Measurements from ENCODE around the gene ADCY5.

ADCY5 gene

DNA sequence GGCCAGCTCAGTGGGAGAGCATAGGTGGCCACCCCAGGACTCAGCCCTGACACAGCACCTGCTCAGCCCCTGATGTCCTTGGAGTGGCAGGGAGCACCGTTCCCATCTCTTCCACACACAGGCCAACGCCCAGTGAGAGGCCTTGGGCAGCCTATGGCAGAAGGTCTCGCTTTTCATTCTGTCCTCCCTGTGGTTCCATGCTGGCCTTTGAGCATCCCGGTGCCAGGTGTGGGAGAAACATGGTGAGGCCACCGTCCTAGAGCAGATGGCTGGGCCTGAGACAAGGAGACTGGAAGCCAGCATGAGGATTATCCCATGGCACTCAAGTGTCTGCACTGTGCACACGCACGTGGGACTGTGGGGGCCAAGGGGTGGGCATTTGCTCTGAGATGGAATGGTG, 25.1 kb downstream of the ADCY5 start:
- H3K4me3 ChIP-seq (ENCODE audit: control insufficient read depth, low read depth, low read length), result no peak overlapping the region
- TF ChIP-seq, protein P1, sequence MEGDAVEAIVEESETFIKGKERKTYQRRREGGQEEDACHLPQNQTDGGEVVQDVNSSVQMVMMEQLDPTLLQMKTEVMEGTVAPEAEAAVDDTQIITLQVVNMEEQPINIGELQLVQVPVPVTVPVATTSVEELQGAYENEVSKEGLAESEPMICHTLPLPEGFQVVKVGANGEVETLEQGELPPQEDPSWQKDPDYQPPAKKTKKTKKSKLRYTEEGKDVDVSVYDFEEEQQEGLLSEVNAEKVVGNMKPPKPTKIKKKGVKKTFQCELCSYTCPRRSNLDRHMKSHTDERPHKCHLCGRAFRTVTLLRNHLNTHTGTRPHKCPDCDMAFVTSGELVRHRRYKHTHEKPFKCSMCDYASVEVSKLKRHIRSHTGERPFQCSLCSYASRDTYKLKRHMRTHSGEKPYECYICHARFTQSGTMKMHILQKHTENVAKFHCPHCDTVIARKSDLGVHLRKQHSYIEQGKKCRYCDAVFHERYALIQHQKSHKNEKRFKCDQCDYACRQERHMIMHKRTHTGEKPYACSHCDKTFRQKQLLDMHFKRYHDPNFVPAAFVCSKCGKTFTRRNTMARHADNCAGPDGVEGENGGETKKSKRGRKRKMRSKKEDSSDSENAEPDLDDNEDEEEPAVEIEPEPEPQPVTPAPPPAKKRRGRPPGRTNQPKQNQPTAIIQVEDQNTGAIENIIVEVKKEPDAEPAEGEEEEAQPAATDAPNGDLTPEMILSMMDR (IDR thresholded peaks at IDR 0.05; ENCODE audit: control insufficient read depth, insufficient read depth, low read depth, low read length, missing control alignments), result no peak
- no peak for DNase-seq (ENCODE audit: low read depth)

DNA sequence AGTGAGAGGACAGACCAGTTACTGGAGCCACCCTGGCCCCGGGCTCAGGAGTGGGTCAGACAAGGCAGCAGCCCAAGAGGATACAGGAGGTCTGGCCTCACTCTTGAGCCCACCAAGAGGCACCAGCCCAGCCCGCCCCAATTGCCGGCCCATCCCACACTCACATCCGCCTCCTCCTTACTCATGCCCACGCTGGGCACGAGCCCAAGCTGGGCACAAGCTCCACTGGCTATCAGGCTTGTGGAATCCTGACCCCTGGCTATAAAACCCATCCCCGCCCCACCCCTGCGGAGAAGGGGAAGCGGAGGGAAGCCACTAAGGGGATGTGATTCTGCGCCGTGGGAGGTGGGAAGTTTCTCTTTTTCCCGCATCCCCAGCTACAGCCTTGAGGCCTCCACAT, 25.9 kb downstream of the ADCY5 start:
- no peak overlapping the region for H3K4me3 ChIP-seq (ENCODE audit: control insufficient read depth, low read depth, low read length)
- DNase-seq (ENCODE audit: low read depth), result no peak
- TF ChIP-seq, protein P1 (IDR thresholded peaks at IDR 0.05; ENCODE audit: control insufficient read depth, insufficient read depth, low read depth, low read length, missing control alignments), result no peak

DNA sequence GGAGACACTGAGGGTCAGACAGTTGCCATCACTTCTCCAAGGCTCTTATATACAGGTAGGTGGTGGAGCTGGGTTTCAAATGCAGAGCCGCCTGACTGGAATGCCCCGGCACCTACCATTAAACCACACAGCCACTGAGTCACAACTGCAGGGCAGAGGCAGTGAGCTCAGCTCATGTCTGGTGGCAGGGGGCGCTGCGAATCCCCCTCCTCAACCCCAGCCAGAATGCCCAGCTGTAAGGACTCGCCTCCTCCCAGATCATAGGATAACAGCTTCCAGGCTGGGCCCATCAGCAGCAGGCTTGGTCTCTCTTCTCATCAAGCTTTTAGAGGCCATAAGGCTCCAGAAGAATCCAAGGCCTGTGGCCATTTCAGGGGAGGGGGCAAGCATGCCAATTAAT, 26.4 kb downstream of the ADCY5 start:
- H3K4me3 ChIP-seq (ENCODE audit: control insufficient read depth, low read depth, low read length), result no peak overlapping the region
- no peak for DNase-seq (ENCODE audit: low read depth)
- TF ChIP-seq, protein P1 (IDR thresholded peaks at IDR 0.05; ENCODE audit: control insufficient read depth, insufficient read depth, low read depth, low read length, missing control alignments), result no peak

DNA sequence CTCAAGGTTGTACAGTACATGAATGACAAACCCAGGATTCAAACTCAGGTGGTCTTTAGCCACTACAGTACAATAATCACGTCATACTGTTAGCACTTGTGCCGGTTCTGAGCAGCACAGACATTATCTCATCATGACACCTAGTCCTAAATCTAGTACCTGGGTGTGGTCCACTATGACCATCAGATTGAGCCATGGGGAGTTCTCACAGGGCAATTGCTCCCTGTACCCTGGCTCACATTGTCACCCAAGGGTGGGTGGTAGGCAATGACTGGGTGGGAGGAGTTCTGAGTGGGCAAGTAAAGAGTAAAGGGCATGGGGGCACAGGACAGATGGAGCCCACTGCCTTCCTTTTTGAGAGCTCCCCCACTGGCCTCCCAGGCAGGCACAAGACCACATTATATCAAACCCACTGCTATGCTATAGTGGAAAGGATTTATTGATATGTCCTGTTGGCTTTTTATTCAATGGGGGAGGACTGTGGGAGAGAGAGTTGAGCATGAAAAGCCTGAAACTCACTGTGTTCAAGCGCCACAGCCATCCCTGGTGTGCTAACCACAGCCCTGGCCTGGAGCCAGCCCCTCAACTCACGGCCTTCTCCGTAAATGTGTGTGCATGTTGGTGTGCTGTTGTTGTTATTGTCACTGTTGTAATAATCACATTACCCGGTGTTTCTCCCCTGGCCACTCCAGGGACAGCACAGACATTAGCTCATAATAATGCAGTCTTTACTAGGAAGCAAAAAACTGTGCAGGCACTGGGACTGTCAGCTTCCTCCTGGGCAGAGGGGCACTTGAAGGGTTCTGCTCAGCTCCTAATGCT, 27.3 kb downstream of the ADCY5 start:
- DNase-seq (ENCODE audit: low read depth), result no peak
- TF ChIP-seq, protein P1 (IDR thresholded peaks at IDR 0.05; ENCODE audit: control insufficient read depth, insufficient read depth, low read depth, low read length, missing control alignments), result no peak
- H3K4me3 ChIP-seq (ENCODE audit: control insufficient read depth, low read depth, low read length), result no peak overlapping the region

DNA sequence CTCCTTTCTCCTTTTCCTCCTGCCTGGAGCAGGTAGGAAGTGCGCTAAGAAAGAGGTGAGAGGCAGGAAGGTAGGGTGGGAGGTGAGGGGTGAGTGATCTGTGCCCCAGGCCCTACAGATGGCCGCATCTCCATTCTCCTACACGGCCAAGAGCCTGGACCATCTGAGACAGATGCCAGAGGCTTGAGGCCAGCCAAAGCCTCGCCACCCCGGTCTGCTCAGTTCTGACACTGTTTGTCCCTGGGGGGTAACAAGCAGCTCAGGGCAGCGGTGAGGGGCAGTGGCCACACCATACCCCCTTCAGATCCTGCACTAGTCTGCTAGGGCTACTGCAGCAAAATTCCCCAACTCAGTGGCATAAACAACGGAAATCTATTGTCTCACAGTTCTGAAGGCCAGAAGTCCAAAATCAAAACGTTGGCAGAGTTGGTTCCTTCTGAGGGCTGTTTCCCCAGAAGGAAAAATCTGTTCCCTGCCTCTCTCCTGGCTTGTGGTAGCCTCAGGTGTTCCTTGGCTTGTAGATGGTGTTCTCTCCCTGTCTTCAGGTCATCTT, 28.4 kb downstream of the ADCY5 start:
- no peak overlapping the region for H3K4me3 ChIP-seq (ENCODE audit: control insufficient read depth, low read depth, low read length)

DNA sequence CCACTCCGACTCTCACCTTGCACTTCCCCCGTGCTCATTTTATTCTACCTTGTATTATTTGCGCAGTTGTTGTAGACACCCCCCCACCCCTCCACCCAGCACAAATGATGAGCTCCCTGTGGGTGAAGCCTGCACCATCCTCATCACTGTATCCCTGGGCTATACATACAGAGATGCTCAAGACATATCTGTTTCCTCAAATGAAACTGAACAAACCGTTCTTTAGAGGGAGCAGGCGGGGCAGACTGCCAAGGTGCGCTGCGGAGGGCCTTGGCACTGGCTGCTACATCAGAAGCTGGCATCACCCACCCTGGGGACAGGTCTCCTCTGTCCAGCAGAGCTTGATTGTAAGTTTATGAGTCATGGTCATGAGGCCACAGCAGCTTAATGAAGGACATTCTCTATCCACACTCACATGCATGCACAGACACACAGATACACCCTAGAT, 29.0 kb downstream of the ADCY5 start:
- no peak overlapping the region for H3K4me3 ChIP-seq (ENCODE audit: control insufficient read depth, low read depth, low read length)
- TF ChIP-seq, protein P1 (IDR thresholded peaks at IDR 0.05; ENCODE audit: control insufficient read depth, insufficient read depth, low read depth, low read length, missing control alignments), result no peak
- DNase-seq (ENCODE audit: low read depth), result no peak

More for the DNA sequence above, 28.4 kb downstream of the ADCY5 start:
- TF ChIP-seq, protein P1 (IDR thresholded peaks at IDR 0.05; ENCODE audit: control insufficient read depth, insufficient read depth, low read depth, low read length, missing control alignments), result no peak
- no peak for DNase-seq (ENCODE audit: low read depth)

Data from AG09309 (cell line).